Neural progenitor cell (in vitro differentiated cells): Measurements from ENCODE around the gene CD2AP. TPM values are rescaled to one million over a fixed set of nuclear protein-coding genes. Genes with fewer than 3 reads are reported as not detected.
"Not testable (repeated sequence)": the region's sequence is repeated elsewhere in the genome, so short reads cannot be mapped to it uniquely, and the experiment has no call there.

Experiments used
- DNase-seq: peaks from one replicate; pipeline ENCODE4 v3.0.0-alpha.2; 2016; ENCODE audit warnings: low spot score
- H2AFZ ChIP-seq: fragments of 200-600 bp; sonication (generic); replicated peaks from 2 replicates; pipeline ENCODE4 v1.6.1; 2016; ENCODE audit warnings: antibody characterized with exemption
- H3F3A ChIP-seq: fragments of 200-600 bp; sonication (generic); 2 replicates; pipeline ENCODE4 v1.6.1; 2016; ENCODE audit warnings: antibody characterized with exemption, low read depth
- H3K27ac ChIP-seq: fragments of 200-600 bp; sonication (generic); 2 replicates; pipeline ENCODE4 v1.5.1; 2016; ENCODE audit warnings: mild to moderate bottlenecking
- H3K27me3 ChIP-seq: fragments of 200-600 bp; sonication (generic); 2 replicates; pipeline ENCODE4 v1.6.1; 2016; ENCODE audit warnings: mild to moderate bottlenecking, moderate library complexity
- H3K36me3 ChIP-seq: fragments of 200-600 bp; sonication (generic); 2 replicates; pipeline ENCODE4 v1.5.1; 2016
- H3K4me1 ChIP-seq: fragments of 200-600 bp; sonication (generic); 2 replicates; pipeline ENCODE4 v1.6.1; 2016; ENCODE audit warnings: mixed run types
- H3K4me2 ChIP-seq: fragments of 200-600 bp; sonication (generic); 2 replicates; pipeline ENCODE4 v1.6.1; 2016
- H3K4me3 ChIP-seq: fragments of 200-600 bp; sonication (generic); 2 replicates; pipeline ENCODE4 v1.5.1; 2016
- H3K79me2 ChIP-seq: fragments of 200-600 bp; sonication (generic); 2 replicates; pipeline ENCODE4 v1.6.1; 2016; ENCODE audit warnings: low read depth
- H3K9ac ChIP-seq: fragments of 200-600 bp; sonication (generic); 2 replicates; pipeline ENCODE4 v1.6.1; 2016
- H3K9me3 ChIP-seq: fragments of 200-600 bp; sonication (generic); 2 replicates; pipeline ENCODE4 v1.5.1; 2016; ENCODE audit warnings: low read depth
- H4K20me1 ChIP-seq: fragments of 200-600 bp; sonication (generic); 2 replicates; pipeline ENCODE4 v1.6.1; 2016; ENCODE audit warnings: low read depth
- H3K27ac Mint-ChIP-seq: 3 replicates; pipeline ENCODE4 v1.8.0; 2021; ENCODE audit warnings: mixed read lengths
- H3K27me3 Mint-ChIP-seq: 2 replicates; pipeline ENCODE4 v1.8.0; 2022; ENCODE audit warnings: low read depth, mild to moderate bottlenecking, inconsistent platforms, moderate library complexity, mixed read lengths; ENCODE audit not compliant: insufficient read depth
- H3K36me3 Mint-ChIP-seq: 3 replicates; pipeline ENCODE4 v1.8.0; 2021; ENCODE audit warnings: mixed read lengths
- H3K4me1 Mint-ChIP-seq: 3 replicates; pipeline ENCODE4 v1.8.0; 2021; ENCODE audit warnings: mixed read lengths
- H3K4me3 Mint-ChIP-seq: 3 replicates; pipeline ENCODE4 v1.8.0; 2021; ENCODE audit warnings: mild to moderate bottlenecking, moderate library complexity, mixed read lengths
- H3K9me3 Mint-ChIP-seq: 3 replicates; pipeline ENCODE4 v1.8.0; 2020; ENCODE audit warnings: mixed read lengths
- EZH2 ChIP-seq: fragments of 200-600 bp; sonication (generic); IDR thresholded peaks from 2 replicates; pipeline ENCODE4 v1.6.1; 2017; ENCODE audit warnings: antibody characterized with exemption, mild to moderate bottlenecking, moderate library complexity
- EZH2phosphoT487 ChIP-seq: fragments of 200-600 bp; sonication (generic); IDR thresholded peaks from 2 replicates; pipeline ENCODE4 v1.6.1; 2017; ENCODE audit warnings: antibody characterized with exemption
- total RNA-seq: library from RNA; depleted of rRNA; stranded (reverse); fragments of >200 nt; gene quantifications from 2 replicates; pipeline ENCODE4 v1.2.3, GENCODE V29; 2015; ENCODE audit warnings: low replicate concordance
- TF ChIP-seq, protein P1 (sequence below): fragments of 200-600 bp; sonication (generic); IDR thresholded peaks from 2 replicates; pipeline ENCODE4 v1.5.1; 2017; ENCODE audit warnings: antibody characterized with exemption, mild to moderate bottlenecking

Gene CD2AP
- total RNA-seq, 1 donor from 2014 or later: 55.3 TPM

DNA sequence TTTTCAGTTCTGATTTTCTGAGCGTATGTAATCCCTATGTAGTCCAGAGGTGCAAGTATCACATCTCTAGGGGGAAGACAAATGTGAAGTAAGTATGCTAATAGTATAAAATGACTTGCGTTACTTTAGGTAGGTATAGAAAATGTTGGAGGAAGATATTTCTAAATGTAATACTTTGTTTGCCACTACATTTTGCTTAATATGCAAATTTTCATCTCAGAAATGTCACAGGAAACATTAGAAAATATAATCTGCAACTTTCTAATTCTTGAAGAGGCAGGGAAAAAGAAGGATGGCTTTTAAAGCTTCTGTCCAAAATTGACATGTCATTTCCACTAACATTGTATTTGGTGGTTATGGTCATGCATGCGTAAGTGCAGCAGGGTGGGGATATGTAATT is 85.6 kb downstream of the CD2AP start:
- Histone ChIP-seq H3K27me3 (no peaks in the 10 kb centered on the region), H3K9me3 (no peaks in the 10 kb centered on the region), H3K27ac (no peak overlapping the region), H3K79me2 (peaks cover 60% of the 10 kb centered on the region), H4K20me1 (no peaks in the 10 kb centered on the region), H2AFZ (no peak overlapping the region), H3K4me3 (no peak overlapping the region), H3K4me2 (no peak overlapping the region), H3K9ac (no peak overlapping the region), H3K36me3 (no peaks in the 10 kb centered on the region), H3F3A (no peaks in the 10 kb centered on the region), H3K4me1 (no peaks in the 10 kb centered on the region)
- no peaks in the 10 kb centered on the region for H3K4me1 Mint-ChIP-seq
- no peak for DNase-seq
- no peaks in the 10 kb centered on the region for H3K27me3 Mint-ChIP-seq
- no peak overlapping the region for H3K4me3 Mint-ChIP-seq
- TF ChIP-seq EZH2phosphoT487: no peak
- TF ChIP-seq, protein P1, sequence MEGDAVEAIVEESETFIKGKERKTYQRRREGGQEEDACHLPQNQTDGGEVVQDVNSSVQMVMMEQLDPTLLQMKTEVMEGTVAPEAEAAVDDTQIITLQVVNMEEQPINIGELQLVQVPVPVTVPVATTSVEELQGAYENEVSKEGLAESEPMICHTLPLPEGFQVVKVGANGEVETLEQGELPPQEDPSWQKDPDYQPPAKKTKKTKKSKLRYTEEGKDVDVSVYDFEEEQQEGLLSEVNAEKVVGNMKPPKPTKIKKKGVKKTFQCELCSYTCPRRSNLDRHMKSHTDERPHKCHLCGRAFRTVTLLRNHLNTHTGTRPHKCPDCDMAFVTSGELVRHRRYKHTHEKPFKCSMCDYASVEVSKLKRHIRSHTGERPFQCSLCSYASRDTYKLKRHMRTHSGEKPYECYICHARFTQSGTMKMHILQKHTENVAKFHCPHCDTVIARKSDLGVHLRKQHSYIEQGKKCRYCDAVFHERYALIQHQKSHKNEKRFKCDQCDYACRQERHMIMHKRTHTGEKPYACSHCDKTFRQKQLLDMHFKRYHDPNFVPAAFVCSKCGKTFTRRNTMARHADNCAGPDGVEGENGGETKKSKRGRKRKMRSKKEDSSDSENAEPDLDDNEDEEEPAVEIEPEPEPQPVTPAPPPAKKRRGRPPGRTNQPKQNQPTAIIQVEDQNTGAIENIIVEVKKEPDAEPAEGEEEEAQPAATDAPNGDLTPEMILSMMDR: no peak
- TF ChIP-seq EZH2: no peak
- no peak overlapping the region for H3K27ac Mint-ChIP-seq
- peaks cover 12% of the 10 kb centered on the region for H3K36me3 Mint-ChIP-seq
- H3K9me3 Mint-ChIP-seq: peaks cover 6% of the 10 kb centered on the region

DNA sequence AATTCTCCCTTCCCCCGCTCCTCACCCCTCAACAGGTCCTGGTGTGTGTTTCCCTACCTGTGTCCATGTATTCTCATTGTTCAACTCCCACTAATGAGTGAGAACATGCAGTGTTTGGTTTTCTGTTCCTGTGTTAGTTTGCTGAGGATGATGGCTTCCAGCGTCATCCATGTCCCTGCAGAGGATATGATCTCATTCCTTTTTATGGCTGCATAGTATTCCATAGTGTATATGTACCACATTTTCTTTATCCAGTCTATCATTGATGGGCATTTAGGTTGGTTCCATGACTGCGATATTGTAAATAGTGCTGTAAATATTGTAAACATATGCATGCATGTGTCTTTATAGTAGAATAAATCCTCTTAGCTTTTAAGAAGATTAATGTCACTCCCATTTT is 89.0 kb downstream of the CD2AP start:
- H3K9ac ChIP-seq, H3K27me3 ChIP-seq, H3K9me3 ChIP-seq, H4K20me1 ChIP-seq, H3K36me3 Mint-ChIP-seq, H3K4me3 ChIP-seq, H3K4me1 Mint-ChIP-seq, H3K36me3 ChIP-seq, H3K9me3 Mint-ChIP-seq, H3K27ac ChIP-seq, H3F3A ChIP-seq, H3K4me3 Mint-ChIP-seq, H3K4me1 ChIP-seq, DNase-seq, H3K27ac Mint-ChIP-seq, H2AFZ ChIP-seq, H3K27me3 Mint-ChIP-seq, H3K4me2 ChIP-seq: not testable (repeated sequence)
- H3K79me2 ChIP-seq: peaks cover 52% of the 10 kb centered on the region

DNA sequence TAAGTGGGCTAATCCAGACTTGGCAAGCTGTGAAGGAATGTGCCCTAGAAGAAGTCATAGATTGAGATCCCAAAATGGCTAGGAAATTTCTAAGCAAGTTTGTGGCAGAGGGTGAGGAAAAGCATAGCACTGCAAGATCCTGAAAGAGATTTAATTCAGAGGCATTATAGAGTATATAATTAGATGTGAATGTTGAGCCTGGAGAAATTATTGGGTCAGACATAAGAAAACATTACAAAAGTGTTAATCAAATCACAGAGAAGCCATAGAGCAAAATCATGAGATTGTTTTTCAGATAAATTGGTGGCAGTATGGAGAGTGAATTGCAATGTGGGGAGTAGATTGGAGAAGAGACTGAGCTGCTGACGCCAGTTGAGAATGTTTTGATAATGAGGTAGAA is 90.0 kb downstream of the CD2AP start:
- Mint-ChIP-seq H3K36me3 (no peaks in the 10 kb centered on the region), H3K27me3 (no peaks in the 10 kb centered on the region), H3K27ac (no peak overlapping the region), H3K9me3 (no peaks in the 10 kb centered on the region), H3K4me1 (no peaks in the 10 kb centered on the region), H3K4me3 (no peak overlapping the region)
- Histone ChIP-seq H3K27ac (no peak overlapping the region), H3K9ac (no peak overlapping the region), H3K4me1 (peaks cover 4% of the 10 kb centered on the region), H3K36me3 (no peaks in the 10 kb centered on the region), H4K20me1 (no peaks in the 10 kb centered on the region), H2AFZ (no peak overlapping the region), H3K4me3 (no peak overlapping the region), H3F3A (no peaks in the 10 kb centered on the region), H3K9me3 (no peaks in the 10 kb centered on the region), H3K4me2 (no peak overlapping the region), H3K79me2 (peaks cover 56% of the 10 kb centered on the region), H3K27me3 (no peaks in the 10 kb centered on the region)
- DNase-seq: no peak
- TF ChIP-seq EZH2phosphoT487 (no peak), EZH2 (no peak)
- TF ChIP-seq, protein P1: no peak

DNA sequence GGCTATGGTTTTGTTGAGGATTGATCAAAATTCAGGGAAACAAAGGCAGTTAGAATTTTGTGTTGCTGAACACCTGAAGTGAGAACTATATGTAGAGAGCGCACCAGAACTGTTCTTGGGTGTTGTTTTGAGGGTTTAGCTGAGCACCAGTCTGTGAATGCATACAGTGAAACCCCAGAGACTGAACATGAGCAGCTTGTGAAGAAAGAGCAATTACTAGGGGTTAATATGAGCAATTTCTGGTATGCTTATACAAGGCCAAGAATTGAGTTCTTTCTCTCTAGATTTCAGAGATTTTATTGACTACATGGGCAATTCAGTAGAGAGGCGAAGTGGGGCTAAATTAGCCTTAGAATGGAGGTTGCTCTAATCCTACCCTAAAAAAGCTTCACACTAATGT is 93.9 kb downstream of the CD2AP start:
- no peak overlapping the region for H2AFZ ChIP-seq
- DNase-seq: no peak
- no peaks in the 10 kb centered on the region for H4K20me1 ChIP-seq
- H3K4me3 ChIP-seq: no peak overlapping the region
- no peaks in the 10 kb centered on the region for H3F3A ChIP-seq
- H3K9me3 ChIP-seq: no peaks in the 10 kb centered on the region
- Mint-ChIP-seq H3K4me3 (no peak overlapping the region), H3K27ac (no peak overlapping the region), H3K4me1 (no peaks in the 10 kb centered on the region), H3K9me3 (no peaks in the 10 kb centered on the region), H3K27me3 (no peaks in the 10 kb centered on the region), H3K36me3 (peaks cover 2% of the 10 kb centered on the region)
- H3K36me3 ChIP-seq: peaks cover under 1% of the 10 kb centered on the region
- H3K4me1 ChIP-seq: peaks cover 4% of the 10 kb centered on the region
- no peak for TF ChIP-seq EZH2
- TF ChIP-seq, protein P1: no peak
- no peak for TF ChIP-seq EZH2phosphoT487
- H3K79me2 ChIP-seq: peaks cover 54% of the 10 kb centered on the region
- H3K4me2 ChIP-seq: no peak overlapping the region
- H3K27ac ChIP-seq: no peak overlapping the region
- no peak overlapping the region for H3K9ac ChIP-seq
- H3K27me3 ChIP-seq: no peaks in the 10 kb centered on the region
